ENCODE measurements around the gene SIGLEC12.
A peak's percentile ranks its signal among the peaks of the same experiment; 100 is the strongest.

Gene SIGLEC12

GRCh38 chr19:51501594-51502263 is at the start of gene SIGLEC12:
TSS of gene SIGLEC12 (minus strand) at chr19:51501800. CDS start at chr19:51501733, 67 bp downstream.
- no peak for TF ChIP-seq CTCF (IDR thresholded peaks at IDR 0.05; ENCODE audit: borderline replicate concordance, control extremely low read depth, extremely low read depth, insufficient read depth, missing control alignments)
- peak; percentile 41 for DNase-seq (ENCODE audit: low spot score)
- in situ Hi-C loops (cut with MboI; ENCODE audit: low sequenced_read_pairs, unreplicated experiment): no loop called here

- TF ChIP-seq CTCF (IDR thresholded peaks at IDR 0.05; ENCODE audit: borderline replicate concordance, control extremely low read depth, extremely low read depth, insufficient read depth, missing control alignments): no peak
- no peak for DNase-seq (ENCODE audit: low spot score)
- in situ Hi-C loops (cut with MboI; ENCODE audit: low sequenced_read_pairs, unreplicated experiment): no loop called here
Observed at GRCh38 chr19:51550848-51551672, 49.5 kb upstream of the SIGLEC12 start.

GRCh38 chr19:51549533-51550324 is 48.1 kb upstream of the SIGLEC12 start:
- in situ Hi-C loops (cut with MboI; ENCODE audit: low sequenced_read_pairs, unreplicated experiment): no loop called here
- no peak for DNase-seq (ENCODE audit: low spot score)
- no peak for TF ChIP-seq CTCF (IDR thresholded peaks at IDR 0.05; ENCODE audit: borderline replicate concordance, control extremely low read depth, extremely low read depth, insufficient read depth, missing control alignments)

DNA sequence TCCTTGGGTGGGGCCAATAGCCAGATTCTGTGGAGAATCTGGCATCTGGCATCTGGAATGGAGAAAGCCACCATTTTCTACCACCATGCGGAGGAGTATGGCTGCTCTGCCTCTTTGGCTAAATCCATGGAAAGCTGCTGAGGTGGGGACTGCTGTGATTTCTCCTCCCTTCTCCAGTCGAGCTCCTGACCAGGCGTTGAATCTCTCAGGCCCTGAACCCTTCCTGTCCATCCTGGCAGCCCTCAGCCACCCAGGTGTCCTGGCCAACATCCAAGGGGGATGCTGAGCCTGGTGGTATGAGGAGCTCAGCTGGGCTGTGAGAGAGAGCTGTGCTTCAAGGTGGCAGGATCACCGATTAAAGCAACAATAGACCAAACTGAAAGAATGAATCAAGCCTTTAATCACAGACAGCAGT is 47.3 kb upstream of the SIGLEC12 start:
- TF ChIP-seq CTCF (IDR thresholded peaks at IDR 0.05; ENCODE audit: borderline replicate concordance, control extremely low read depth, extremely low read depth, insufficient read depth, missing control alignments): no peak
- no peak for DNase-seq (ENCODE audit: low spot score)
- in situ Hi-C loops (cut with MboI; ENCODE audit: low sequenced_read_pairs, unreplicated experiment): no loop called here

DNA sequence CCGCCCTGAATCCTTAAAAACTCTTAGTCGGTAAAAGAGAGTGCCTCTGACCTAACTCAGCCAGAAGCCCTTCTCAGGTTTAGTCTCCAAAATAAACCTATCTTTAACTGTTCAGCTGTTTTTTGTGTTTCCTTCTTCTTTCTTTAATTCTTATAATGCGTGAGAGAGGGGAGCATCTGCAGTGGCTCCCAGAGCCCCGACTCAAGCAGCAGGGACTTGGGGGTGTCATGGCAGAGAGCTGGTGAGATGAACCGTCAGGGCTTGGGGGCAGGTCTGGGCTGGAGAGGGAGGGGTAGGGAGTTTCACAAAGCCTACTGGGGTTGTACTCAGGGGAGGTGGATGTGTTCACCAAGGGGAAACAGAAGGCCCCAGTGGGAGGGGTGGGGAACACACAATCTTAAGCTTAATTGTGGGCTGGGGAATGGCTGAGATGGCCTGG is 46.6 kb upstream of the SIGLEC12 start:
- no peak for TF ChIP-seq CTCF (IDR thresholded peaks at IDR 0.05; ENCODE audit: borderline replicate concordance, control extremely low read depth, extremely low read depth, insufficient read depth, missing control alignments)
- no peak for DNase-seq (ENCODE audit: low spot score)
- in situ Hi-C loops (cut with MboI; ENCODE audit: low sequenced_read_pairs, unreplicated experiment): no loop called here
